Mesendoderm (in vitro differentiated cells): Measurements from ENCODE around the gene ADGRD1.

Source experiments
- DNase-seq: peaks from one replicate; pipeline ENCODE4 v3.0.0; 2013
- H2AK5ac ChIP-seq: 2 replicates; pipeline ENCODE4 v1.6.1; 2013; ENCODE audit warnings: low read length, inconsistent platforms
- H2BK120ac ChIP-seq: 2 replicates; pipeline ENCODE4 v1.6.1; 2013; ENCODE audit warnings: low read depth, mild to moderate bottlenecking, low read length, moderate library complexity, mixed read lengths
- H2BK15ac ChIP-seq: replicated peaks from 2 replicates; pipeline ENCODE4 v1.6.1; 2013; ENCODE audit warnings: low read depth, mild to moderate bottlenecking, moderate library complexity
- H2BK5ac ChIP-seq: 2 replicates; pipeline ENCODE4 v1.6.1; 2013; ENCODE audit warnings: low read length, inconsistent platforms
- H3K18ac ChIP-seq: 2 replicates; pipeline ENCODE4 v1.6.1; 2013; ENCODE audit warnings: mild to moderate bottlenecking, low read length, mixed read lengths
- H3K23ac ChIP-seq: one replicate; pipeline ENCODE4 v1.6.1; 2013; ENCODE audit warnings: low read length
- H3K27ac ChIP-seq: 2 replicates; pipeline ENCODE4 v1.5.1; 2013; ENCODE audit warnings: low read depth, mild to moderate bottlenecking, inconsistent platforms, low read length, moderate library complexity
- H3K27me3 ChIP-seq: 2 replicates; pipeline ENCODE4 v1.6.1; 2013; ENCODE audit warnings: low read length, control low read depth, mild to moderate bottlenecking, inconsistent platforms; ENCODE audit not compliant: insufficient read depth, poor library complexity
- H3K36me3 ChIP-seq: 2 replicates; pipeline ENCODE4 v1.6.1; 2013; ENCODE audit warnings: low read length, inconsistent platforms; ENCODE audit not compliant: control insufficient read depth, insufficient read depth
- H3K4ac ChIP-seq: one replicate; pipeline ENCODE4 v1.6.1; 2013; ENCODE audit warnings: low read depth, mild to moderate bottlenecking, low read length, moderate library complexity
- H3K4me1 ChIP-seq: 2 replicates; pipeline ENCODE4 v1.6.1; 2013; ENCODE audit warnings: low read depth, low read length, inconsistent platforms; ENCODE audit not compliant: control insufficient read depth
- H3K4me2 ChIP-seq: 2 replicates; pipeline ENCODE4 v1.6.1; 2013; ENCODE audit warnings: low read length
- H3K4me3 ChIP-seq: 2 replicates; pipeline ENCODE4 v1.5.1; 2013; ENCODE audit warnings: mild to moderate bottlenecking, low read length
- H3K56ac ChIP-seq: one replicate; pipeline ENCODE4 v1.6.1; 2013; ENCODE audit warnings: low read length
- H3K79me1 ChIP-seq: 2 replicates; pipeline ENCODE4 v1.6.1; 2013; ENCODE audit warnings: low read length, inconsistent platforms
- H3K79me2 ChIP-seq: 2 replicates; pipeline ENCODE4 v1.6.1; 2013; ENCODE audit warnings: mild to moderate bottlenecking, low read length; ENCODE audit not compliant: control insufficient read depth, insufficient read depth
- H3K9ac ChIP-seq: 2 replicates; pipeline ENCODE4 v1.6.1; 2013; ENCODE audit warnings: low read length, inconsistent platforms
- H4K5ac ChIP-seq: one replicate; pipeline ENCODE4 v1.6.1; 2013; ENCODE audit warnings: low read length
- H4K8ac ChIP-seq: one replicate; pipeline ENCODE4 v1.6.1; 2013; ENCODE audit warnings: low read depth, mild to moderate bottlenecking, control low read depth, low read length, moderate library complexity
- WGBS: extraction: QIAGEN DNeasy Blood & Tissue Kit; methylation state at CpG from one replicate; pipeline ENCODE4 v1.1.7; 2013; ENCODE audit warnings: low lambda C conversion rate, missing lambda C conversion rate; ENCODE audit not compliant: insufficient coverage; ENCODE audit errors: extremely low coverage; 5-methylcytosine and 5-hydroxymethylcytosine counted together

Gene ADGRD1

GRCh38 chr12:131033486-131033885 lies 79.8 kb downstream of the ADGRD1 start:
- H3K27me3 ChIP-seq, result no peaks in the 10 kb centered on the region
- H3K27ac ChIP-seq, result no peak overlapping the region
- no peak overlapping the region for H3K4ac ChIP-seq
- no peak for DNase-seq
- no peaks in the 10 kb centered on the region for H3K79me2 ChIP-seq
- H3K23ac ChIP-seq, result no peak overlapping the region
- H3K4me1 ChIP-seq, result no peaks in the 10 kb centered on the region
- no peak overlapping the region for H3K56ac ChIP-seq
- H2BK5ac ChIP-seq, result no peak overlapping the region
- H2BK120ac ChIP-seq, result no peak overlapping the region
- no peak overlapping the region for H2AK5ac ChIP-seq
- H3K9ac ChIP-seq, result no peak overlapping the region
- whole genome bisulfite sequencing, result no CpG with 5 or more reads among the region's 16 CpGs
- no peaks in the 10 kb centered on the region for H3K36me3 ChIP-seq
- no peak overlapping the region for H3K18ac ChIP-seq
- no peaks in the 10 kb centered on the region for H3K79me1 ChIP-seq
- no peak overlapping the region for H4K8ac ChIP-seq
- no peak overlapping the region for H2BK15ac ChIP-seq
- no peak overlapping the region for H3K4me2 ChIP-seq
- no peak overlapping the region for H3K4me3 ChIP-seq
- H4K5ac ChIP-seq, result no peak overlapping the region

- no peak overlapping the region for H3K9ac ChIP-seq
These were observed 80.3 kb downstream of the ADGRD1 start for GRCh38 chr12:131033886-131034482.

GRCh38 chr12:131034631-131035244 lies 81.0 kb downstream of the ADGRD1 start:
- H3K79me1 ChIP-seq, result no peaks in the 10 kb centered on the region
- H4K5ac ChIP-seq, result no peak overlapping the region
- H2BK15ac ChIP-seq, result no peak overlapping the region
- H3K27me3 ChIP-seq, result no peaks in the 10 kb centered on the region
- H3K4me2 ChIP-seq, result no peak overlapping the region
- no peak overlapping the region for H3K4ac ChIP-seq
- H2BK5ac ChIP-seq, result no peak overlapping the region
- no peak overlapping the region for H3K4me3 ChIP-seq
- H3K79me2 ChIP-seq, result no peaks in the 10 kb centered on the region
- H2AK5ac ChIP-seq, result no peak overlapping the region
- no CpG with 5 or more reads among the region's 15 CpGs for WGBS
- H3K18ac ChIP-seq, result no peak overlapping the region
- H2BK120ac ChIP-seq, result no peak overlapping the region
- H3K4me1 ChIP-seq, result no peaks in the 10 kb centered on the region
- no peak overlapping the region for H3K56ac ChIP-seq
- H3K27ac ChIP-seq, result no peak overlapping the region
- no peak overlapping the region for H3K9ac ChIP-seq
- H4K8ac ChIP-seq, result no peak overlapping the region
- H3K23ac ChIP-seq, result no peak overlapping the region
- DNase-seq, result no peak
- no peaks in the 10 kb centered on the region for H3K36me3 ChIP-seq

More at GRCh38 chr12:131033886-131034482, 80.3 kb downstream of the ADGRD1 start:
- DNase-seq, result no peak
- Histone ChIP-seq H3K79me2 (no peaks in the 10 kb centered on the region), H3K27ac (no peak overlapping the region), H3K4me3 (no peak overlapping the region), H3K36me3 (no peaks in the 10 kb centered on the region), H3K18ac (no peak overlapping the region), H3K23ac (no peak overlapping the region), H3K4me1 (no peaks in the 10 kb centered on the region), H3K4me2 (no peak overlapping the region), H3K56ac (no peak overlapping the region), H4K5ac (no peak overlapping the region), H2AK5ac (no peak overlapping the region), H2BK15ac (no peak overlapping the region), H2BK120ac (no peak overlapping the region), H4K8ac (no peak overlapping the region), H3K4ac (no peak overlapping the region), H3K79me1 (no peaks in the 10 kb centered on the region), H2BK5ac (no peak overlapping the region), H3K27me3 (no peaks in the 10 kb centered on the region)
- WGBS, result no CpG with 5 or more reads among the region's 30 CpGs

GRCh38 chr12:131035245-131035681 lies 81.6 kb downstream of the ADGRD1 start:
- Histone ChIP-seq H3K4ac (no peak overlapping the region), H3K4me2 (no peak overlapping the region), H3K4me1 (no peaks in the 10 kb centered on the region), H2BK5ac (no peak overlapping the region), H3K9ac (no peak overlapping the region), H2BK15ac (no peak overlapping the region), H3K4me3 (no peak overlapping the region), H3K56ac (no peak overlapping the region), H3K23ac (no peak overlapping the region), H3K18ac (no peak overlapping the region), H3K27me3 (no peaks in the 10 kb centered on the region), H2AK5ac (no peak overlapping the region), H4K5ac (no peak overlapping the region), H3K79me2 (no peaks in the 10 kb centered on the region), H3K36me3 (no peaks in the 10 kb centered on the region), H3K27ac (no peak overlapping the region), H4K8ac (no peak overlapping the region), H2BK120ac (no peak overlapping the region), H3K79me1 (no peaks in the 10 kb centered on the region)
- no peak for DNase-seq
- no CpG with 5 or more reads among the region's 18 CpGs for WGBS

GRCh38 chr12:131038159-131038558 lies 84.5 kb downstream of the ADGRD1 start:
- Histone ChIP-seq H3K79me2 (no peaks in the 10 kb centered on the region), H3K4me3 (no peak overlapping the region), H3K4me2 (no peak overlapping the region), H3K36me3 (no peaks in the 10 kb centered on the region), H3K79me1 (no peaks in the 10 kb centered on the region), H4K8ac (no peak overlapping the region), H2BK5ac (no peak overlapping the region), H2BK15ac (no peak overlapping the region), H3K23ac (no peak overlapping the region), H3K4me1 (no peaks in the 10 kb centered on the region), H3K18ac (no peak overlapping the region), H3K9ac (no peak overlapping the region), H3K27ac (no peak overlapping the region), H2BK120ac (no peak overlapping the region), H2AK5ac (no peak overlapping the region), H3K56ac (no peak overlapping the region), H3K27me3 (no peaks in the 10 kb centered on the region), H3K4ac (no peak overlapping the region), H4K5ac (no peak overlapping the region)
- no CpG with 5 or more reads among the region's 11 CpGs for WGBS
- DNase-seq, result no peak
